Fibroblast of villous mesenchyme (primary cell): ENCODE data around the gene KLRG1. TPM values are rescaled to one million over a fixed set of nuclear protein-coding genes. Genes with fewer than 3 reads are reported as not detected.
A peak's percentile ranks its signal among the peaks of the same experiment; 100 is the strongest.

ENCODE experiments used
- DNase-seq: peaks from one replicate; pipeline ENCODE4 v3.0.0-alpha.2; 2010; ENCODE audit warnings: low read depth
- H3K4me3 ChIP-seq: 2 replicates; pipeline ENCODE4 v1.5.1; 2011; ENCODE audit warnings: low read depth, mild to moderate bottlenecking, low read length
- CTCF ChIP-seq: IDR thresholded peaks from 2 replicates; pipeline ENCODE4 v1.5.1; 2012; ENCODE audit warnings: low read depth, mild to moderate bottlenecking, low read length; ENCODE audit not compliant: insufficient read depth
- total RNA-seq: library from RNA; depleted of rRNA; stranded (reverse); fragments of >200 nt; gene quantifications from 2 replicates; pipeline ENCODE4 v1.2.3, GENCODE V29; 2012

Gene KLRG1
- total RNA-seq, 1 donor: 0.43 TPM

GRCh38 chr12:8949342-8950220 is 39.8 kb upstream of the KLRG1 start, which contains the start of gene M6PR:
Gene M6PR, minus strand, starts transcription at chr12:8949645. Its CDS starts 3,241 bp downstream, at chr12:8946404.
- peak; percentile 51 for TF ChIP-seq CTCF
- DNase-seq: peak; percentile 96
- peak within 1 kb of the TSS; percentile 71 for H3K4me3 ChIP-seq

GRCh38 chr12:8950221-8950527 is 39.2 kb upstream of the KLRG1 start:
- DNase-seq: no peak
- no peak for TF ChIP-seq CTCF
- peak overlapping the region; percentile 71 for H3K4me3 ChIP-seq

- peak; percentile 2 for DNase-seq
- peak overlapping the region; percentile 71 for H3K4me3 ChIP-seq
- no peak for TF ChIP-seq CTCF
These were observed 38.5 kb upstream of the KLRG1 start for GRCh38 chr12:8950702-8951478.

- no peak overlapping the region for H3K4me3 ChIP-seq
- DNase-seq: no peak
- TF ChIP-seq CTCF: no peak
These were observed 37.6 kb upstream of the KLRG1 start for GRCh38 chr12:8951744-8952143.

GRCh38 chr12:8953773-8954402 is 35.5 kb upstream of the KLRG1 start:
- H3K4me3 ChIP-seq: no peak overlapping the region
- no peak for TF ChIP-seq CTCF
- no peak for DNase-seq

GRCh38 chr12:8956073-8956472 is 33.3 kb upstream of the KLRG1 start:
- no peak for TF ChIP-seq CTCF
- no peak overlapping the region for H3K4me3 ChIP-seq
- no peak for DNase-seq
